Activated CD4-positive, alpha-beta T cell treated with anti-CD3 and anti-CD28 coated beads, Interleukin-10, Interleukin-2, amounts not matched to agents 100 ng/mL and 50 ng/mL, durations not matched to agents 16 hours and 8 hours (primary cell): ENCODE measurements around the gene EFNA3.

Source experiments
- DNase-seq: peaks from one replicate; pipeline ENCODE4 v3.0.0-alpha.2; 2020

The EFNA3 gene

DNA sequence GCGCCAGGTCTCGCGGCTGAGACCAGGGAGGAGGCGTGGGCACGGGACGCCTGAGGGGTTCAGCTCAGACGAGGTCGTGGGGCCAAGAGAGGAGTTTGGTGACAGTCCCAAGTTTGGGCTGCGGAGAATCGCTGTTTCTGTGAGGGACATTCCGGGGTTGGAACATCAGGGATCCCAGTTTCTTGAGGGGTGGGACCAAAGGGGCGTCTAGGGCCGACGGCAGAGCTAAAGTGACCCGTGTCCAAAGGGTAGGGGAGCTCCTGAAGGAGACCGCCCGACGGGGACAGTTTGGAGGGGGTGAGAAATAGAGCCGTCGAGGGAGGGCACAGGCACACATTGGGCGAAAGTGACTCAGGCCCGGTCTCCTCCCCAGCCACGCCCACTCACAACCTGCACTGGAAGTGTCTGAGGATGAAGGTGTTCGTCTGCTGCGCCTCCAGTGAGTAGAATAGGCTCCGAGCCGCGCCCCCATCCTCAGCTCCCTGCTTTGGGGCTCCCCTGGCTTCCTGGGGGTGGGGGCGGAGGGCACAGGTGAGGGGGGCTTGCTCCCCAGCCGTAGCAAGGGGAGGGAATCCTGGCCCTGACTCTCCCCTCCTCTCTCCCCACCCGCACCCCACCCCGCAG is 7.0 kb downstream of the EFNA3 start:
- peak; percentile 79 for DNase-seq

DNA sequence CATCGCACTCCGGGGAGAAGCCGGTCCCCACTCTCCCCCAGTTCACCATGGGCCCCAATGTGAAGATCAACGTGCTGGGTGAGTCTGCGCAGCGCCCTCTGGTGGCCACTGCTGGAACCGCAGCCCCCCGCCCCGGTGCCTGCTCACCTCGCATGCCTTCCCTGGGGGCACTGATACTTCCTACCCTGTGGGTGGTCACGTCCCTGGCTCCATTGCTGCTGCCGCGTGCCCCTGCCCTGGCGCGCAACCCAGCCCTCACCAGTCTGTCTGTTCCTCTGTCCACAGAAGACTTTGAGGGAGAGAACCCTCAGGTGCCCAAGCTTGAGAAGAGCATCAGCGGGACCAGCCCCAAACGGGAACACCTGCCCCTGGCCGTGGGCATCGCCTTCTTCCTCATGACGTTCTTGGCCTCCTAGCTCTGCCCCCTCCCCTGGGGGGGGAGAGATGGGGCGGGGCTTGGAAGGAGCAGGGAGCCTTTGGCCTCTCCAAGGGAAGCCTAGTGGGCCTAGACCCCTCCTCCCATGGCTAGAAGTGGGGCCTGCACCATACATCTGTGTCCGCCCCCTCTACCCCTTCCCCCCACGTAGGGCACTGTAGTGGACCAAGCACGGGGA is 7.6 kb downstream of the EFNA3 start:
- DNase-seq: peak; percentile 85

- no peak for DNase-seq
Observed at GRCh38 chr1:155086856-155087535, 8.4 kb downstream of the EFNA3 start.

DNA sequence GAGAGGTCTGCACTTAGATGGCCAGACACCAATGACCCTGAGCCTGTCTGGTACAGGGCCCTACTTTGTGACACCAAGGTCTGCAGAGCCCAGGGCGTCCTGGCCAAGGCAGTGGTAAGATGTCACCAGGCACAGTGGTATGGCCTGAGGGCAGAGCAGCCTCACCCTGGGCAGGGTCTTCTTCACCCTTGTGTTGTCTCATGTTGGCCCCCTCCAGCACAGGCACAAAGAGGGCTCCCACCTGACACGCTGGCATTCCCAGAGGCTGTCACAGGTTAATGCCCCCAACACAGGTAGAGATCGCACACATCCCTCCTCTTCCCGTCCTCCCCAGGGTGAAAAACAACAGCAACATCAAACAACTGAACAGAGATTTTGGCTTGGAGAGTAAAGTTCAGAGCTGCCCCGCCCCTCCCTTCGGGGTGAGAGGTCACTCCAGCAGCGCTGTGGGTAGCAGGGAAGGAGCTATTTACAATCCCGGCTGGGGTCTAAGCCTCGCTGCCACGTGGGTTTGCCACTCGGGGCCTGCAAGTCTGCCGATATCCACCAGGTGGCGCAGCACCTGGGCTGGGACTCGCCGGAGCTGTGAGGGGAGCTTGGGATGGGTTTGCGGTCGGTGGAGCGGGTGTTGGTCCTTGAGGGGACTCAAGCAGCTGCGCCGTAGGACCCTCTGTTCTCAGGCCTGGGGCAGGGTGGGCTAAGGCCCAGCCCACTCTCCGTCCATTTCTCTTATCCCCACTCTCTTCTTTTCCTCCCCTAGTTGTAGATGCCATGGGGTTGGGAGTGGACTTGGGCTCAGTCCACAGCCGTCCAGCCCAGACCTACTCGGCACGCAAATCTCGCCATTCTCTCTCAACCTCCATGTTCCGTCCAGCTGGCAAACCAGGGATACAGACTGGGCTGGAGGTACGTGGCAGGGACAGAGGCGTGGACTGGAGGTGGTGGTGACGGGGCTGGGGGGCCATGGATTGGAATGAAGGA is 12.7 kb downstream of the EFNA3 start:
- peak; percentile 85 for DNase-seq

DNA sequence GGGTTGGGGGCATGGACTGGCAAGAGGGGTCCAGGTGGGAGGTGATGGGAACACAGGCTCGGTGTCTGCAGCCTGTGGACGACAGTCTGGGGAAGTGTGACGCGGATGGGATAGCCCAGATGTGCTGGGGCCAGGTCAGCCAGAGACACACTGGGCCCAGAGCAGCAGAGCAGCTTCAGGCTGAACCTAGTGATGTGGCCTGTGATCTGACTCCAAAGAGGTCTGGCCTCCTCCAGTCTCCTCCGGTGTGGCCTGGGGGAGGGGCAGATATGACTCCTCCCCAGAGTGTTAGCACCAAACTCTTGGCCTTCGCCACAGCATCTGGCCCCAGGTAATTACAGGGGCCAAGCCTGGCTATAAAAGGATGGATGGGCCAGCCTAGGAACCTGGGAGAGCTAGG is 13.5 kb downstream of the EFNA3 start:
- DNase-seq: no peak

DNA sequence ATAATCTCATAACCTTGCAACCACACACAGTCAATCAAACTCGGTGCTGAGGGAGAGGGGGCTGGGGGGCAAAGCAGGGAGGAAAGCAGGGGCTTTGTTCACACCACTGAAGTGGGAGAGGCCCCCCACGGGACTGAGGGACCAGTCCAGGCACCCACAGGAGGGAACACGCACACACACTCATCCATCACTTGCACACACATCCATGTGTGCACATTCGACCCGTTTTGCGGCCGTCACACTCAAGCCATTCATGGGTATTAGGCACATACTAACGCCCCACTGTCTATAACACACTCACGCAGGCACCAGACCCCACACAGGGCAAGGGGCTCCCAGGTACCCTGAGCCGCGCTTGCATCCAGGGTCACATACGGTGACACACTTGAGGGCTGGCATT is 14.0 kb downstream of the EFNA3 start:
- no peak for DNase-seq

DNA sequence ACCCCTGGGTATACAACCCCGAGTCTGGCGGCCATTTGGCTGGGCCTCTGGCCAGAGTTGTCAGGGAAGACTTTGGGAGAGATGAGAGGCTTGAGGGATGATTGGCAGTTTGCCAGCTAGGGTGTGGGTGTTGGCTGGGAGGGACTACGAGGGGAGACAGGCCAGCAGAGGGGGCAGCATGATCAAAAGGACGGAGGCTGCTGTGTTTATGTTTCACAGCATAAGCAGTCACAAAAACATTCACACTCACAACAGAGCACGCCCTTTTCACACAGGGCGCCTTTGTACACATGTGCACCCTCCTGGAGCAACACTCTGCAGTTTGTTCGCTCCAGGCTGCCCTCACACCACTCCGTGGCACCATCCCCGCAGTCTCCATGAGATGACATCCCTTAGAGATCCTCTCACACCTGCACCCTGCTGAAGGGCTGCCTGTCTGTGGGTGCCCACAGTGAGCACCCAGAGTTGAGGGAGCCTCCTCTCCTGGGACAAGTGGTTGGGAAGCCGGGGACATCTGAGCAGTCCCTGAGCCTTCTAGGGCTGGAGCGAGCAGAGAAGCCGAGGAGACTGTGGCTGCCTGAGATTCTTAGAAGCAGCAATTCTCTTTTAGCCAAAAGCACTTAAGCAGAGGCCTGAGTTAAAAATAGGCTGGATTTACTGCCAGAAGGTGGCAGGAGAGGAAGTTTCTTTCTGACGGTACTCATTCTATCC is 15.4 kb downstream of the EFNA3 start:
- DNase-seq: no peak

DNA sequence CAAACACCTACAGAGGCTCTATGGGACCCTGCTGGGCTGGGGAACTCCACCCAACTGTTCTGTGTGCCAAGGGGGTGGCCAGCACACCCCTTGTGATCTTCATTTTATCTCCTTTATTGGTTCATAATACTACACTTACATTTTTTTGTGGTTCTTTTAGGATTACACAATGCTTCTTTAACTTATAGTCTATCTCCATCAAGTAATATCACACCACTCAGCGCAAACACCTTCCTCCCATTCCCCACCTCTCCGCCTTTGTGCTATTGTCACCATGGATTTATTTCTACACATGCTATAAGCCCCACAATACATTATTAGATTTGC is 15.9 kb downstream of the EFNA3 start:
- DNase-seq: no peak

- no peak for DNase-seq
Observed at GRCh38 chr1:155099331-155099730, 20.7 kb downstream of the EFNA3 start.

- no peak for DNase-seq
Observed at GRCh38 chr1:155103325-155103724, 24.7 kb downstream of the EFNA3 start.

GRCh38 chr1:155104605-155105534 is 26.2 kb downstream of the EFNA3 start:
- no peak for DNase-seq

GRCh38 chr1:155105604-155106011 is 27.0 kb downstream of the EFNA3 start:
- no peak for DNase-seq

- DNase-seq: no peak
Observed at GRCh38 chr1:155106862-155107261, 28.2 kb downstream of the EFNA3 start.

GRCh38 chr1:155107309-155108264 is 28.9 kb downstream of the EFNA3 start:
- no peak for DNase-seq

DNA sequence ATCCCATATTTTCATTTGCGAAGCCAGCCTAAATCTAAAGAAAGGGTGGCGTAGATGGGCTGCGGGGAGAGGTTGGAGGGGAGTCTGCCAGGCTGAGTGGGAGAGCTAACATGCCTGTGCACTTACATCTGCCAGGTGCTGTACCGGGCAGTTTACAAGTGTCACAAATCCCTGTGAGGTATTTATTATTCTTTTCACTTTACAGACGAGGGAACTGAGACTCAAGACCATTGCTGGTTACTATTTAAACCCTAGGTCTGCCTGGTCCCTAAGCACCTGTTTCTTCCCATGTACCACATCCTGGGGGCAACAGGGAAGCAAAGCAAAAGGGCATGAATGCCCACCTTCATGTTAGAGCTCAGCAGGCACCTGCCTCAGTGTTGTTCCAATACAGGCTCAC is 29.7 kb downstream of the EFNA3 start:
- no peak for DNase-seq

- DNase-seq: no peak
Observed at GRCh38 chr1:155110381-155110780, 31.7 kb downstream of the EFNA3 start.

GRCh38 chr1:155110826-155111225 is 32.2 kb downstream of the EFNA3 start:
- DNase-seq: no peak

GRCh38 chr1:155113450-155113980 is 34.9 kb downstream of the EFNA3 start:
- no peak for DNase-seq

GRCh38 chr1:155116113-155116764 is 37.6 kb downstream of the EFNA3 start:
- no peak for DNase-seq

- DNase-seq: no peak
Observed at GRCh38 chr1:155117610-155118009, 39.0 kb downstream of the EFNA3 start.
